ENCODE results near the gene CEP131. TPM values are rescaled to one million over a fixed set of nuclear protein-coding genes. Genes with fewer than 3 reads are reported as not detected.

The CEP131 gene
- total and polyA plus RNA-seq, 4 donors, result 5.0 to 86.6 (median 9.0) TPM

Other genes starting within 250 kb of the CEP131 start
- 10 to 100 TPM; 22.9 to 30.9 TPM for gene CHMP6, start 231.1 kb downstream of the CEP131 start, total RNA-seq
- 10 to 100 TPM; 15.9 to 30.8 TPM for gene CHMP6, start 231.1 kb downstream of the CEP131 start, polyA plus RNA-seq
- gene BAIAP2, start 187.8 kb downstream of the CEP131 start, total RNA-seq, result 10 to 100 TPM; 19.2 to 23.7 TPM
- gene BAIAP2, start 187.8 kb downstream of the CEP131 start, polyA plus RNA-seq, result 1 to 10 TPM; 1.7 to 9.5 TPM
- not detected for gene PVALEF, start 57.5 kb downstream of the CEP131 start, total RNA-seq
- gene PVALEF, start 57.5 kb downstream of the CEP131 start, polyA plus RNA-seq, result not detected
- gene AATK, start 56.7 kb downstream of the CEP131 start, total RNA-seq, result 10 to 100 TPM; 14.2 to 15.1 TPM
- 1 to 10 TPM; 2.9 to 4.0 TPM for gene AATK, start 56.7 kb downstream of the CEP131 start, polyA plus RNA-seq
- gene TEPSIN, start 16.1 kb upstream of the CEP131 start, total RNA-seq, result 10 to 100 TPM; 25.6 to 44.4 TPM
- gene TEPSIN, start 16.1 kb upstream of the CEP131 start, polyA plus RNA-seq, result 10 to 100 TPM in 1 of 2 donors, 1 to 10 TPM in 1; 5.6 to 79.0 TPM
- gene NDUFAF8, start 16.4 kb upstream of the CEP131 start, total RNA-seq, result 10 to 100 TPM; 20.2 to 27.4 TPM
- 10 to 100 TPM; 26.5 to 46.5 TPM for gene NDUFAF8, start 16.4 kb upstream of the CEP131 start, polyA plus RNA-seq
- gene SLC38A10, start 72.3 kb upstream of the CEP131 start, total RNA-seq, result 10 to 100 TPM; 61.9 to 79.6 TPM
- gene SLC38A10, start 72.3 kb upstream of the CEP131 start, polyA plus RNA-seq, result 100 to 1,000 TPM in 1 of 2 donors, 10 to 100 TPM in 1; 22.3 to 118 TPM
- 10 to 100 TPM; 22.8 to 49.3 TPM for gene BAHCC1, start 172.5 kb upstream of the CEP131 start, total RNA-seq
- 10 to 100 TPM in 1 of 2 donors, 1 to 10 TPM in 1; 3.9 to 16.8 TPM for gene BAHCC1, start 172.5 kb upstream of the CEP131 start, polyA plus RNA-seq